HG02973 (cell line): ENCODE results near the gene EPS15.
"Not testable (repeated sequence)": the region's sequence is repeated elsewhere in the genome, so short reads cannot be mapped to it uniquely, and the experiment has no call there.

ENCODE experiments used
- ATAC-seq: cut with Tn5 transposase; IDR thresholded peaks from one replicate; pipeline ENCODE4 v1.9.1; 2021; ENCODE audit warnings: moderate library complexity; ENCODE audit not compliant: unreplicated experiment

Gene EPS15

DNA sequence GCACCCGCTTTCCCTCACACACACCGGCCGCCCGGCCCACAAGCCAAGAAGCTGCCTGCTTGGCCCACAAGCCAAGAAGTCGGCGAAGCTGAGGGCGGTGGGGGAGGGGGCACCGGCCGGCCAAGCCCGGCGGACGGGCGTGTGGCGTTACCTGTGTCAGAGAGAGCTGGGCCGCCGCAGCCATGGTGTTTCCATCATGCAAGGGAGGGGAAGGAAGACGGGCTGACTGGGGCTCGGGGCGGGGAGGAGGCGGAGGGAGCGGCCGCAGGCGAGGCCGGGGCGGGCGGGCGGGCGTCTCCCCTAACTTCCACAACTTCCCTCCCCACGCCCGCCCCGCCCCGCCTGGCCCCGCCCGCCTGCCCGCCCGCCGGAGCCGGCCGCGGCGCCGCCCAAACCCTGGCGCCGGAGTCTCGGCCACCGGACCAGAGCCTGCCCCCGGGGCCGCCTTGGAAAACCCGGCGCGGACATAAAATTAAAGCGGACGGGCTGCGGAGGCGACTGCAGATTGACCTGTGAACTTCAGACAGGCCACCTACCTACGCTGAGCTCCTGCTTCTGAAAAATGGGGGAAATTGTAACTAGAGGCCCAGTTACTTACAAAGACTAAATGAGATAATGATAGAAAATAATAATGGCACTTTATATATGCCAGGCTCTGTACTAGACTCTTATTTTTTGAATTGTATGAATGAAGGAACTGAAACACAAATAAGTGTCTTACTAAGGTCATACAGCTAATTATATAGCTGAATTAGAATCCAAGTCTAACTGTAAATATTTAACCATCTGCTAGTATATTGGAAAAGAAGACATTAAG lies at the start of gene EPS15:
Gene EPS15 (minus strand): TSS at position 219 of the 817 bp plus-strand sequence. CDS start 35 bp downstream, at position 184.
- ATAC-seq, result peak; percentile 47

DNA sequence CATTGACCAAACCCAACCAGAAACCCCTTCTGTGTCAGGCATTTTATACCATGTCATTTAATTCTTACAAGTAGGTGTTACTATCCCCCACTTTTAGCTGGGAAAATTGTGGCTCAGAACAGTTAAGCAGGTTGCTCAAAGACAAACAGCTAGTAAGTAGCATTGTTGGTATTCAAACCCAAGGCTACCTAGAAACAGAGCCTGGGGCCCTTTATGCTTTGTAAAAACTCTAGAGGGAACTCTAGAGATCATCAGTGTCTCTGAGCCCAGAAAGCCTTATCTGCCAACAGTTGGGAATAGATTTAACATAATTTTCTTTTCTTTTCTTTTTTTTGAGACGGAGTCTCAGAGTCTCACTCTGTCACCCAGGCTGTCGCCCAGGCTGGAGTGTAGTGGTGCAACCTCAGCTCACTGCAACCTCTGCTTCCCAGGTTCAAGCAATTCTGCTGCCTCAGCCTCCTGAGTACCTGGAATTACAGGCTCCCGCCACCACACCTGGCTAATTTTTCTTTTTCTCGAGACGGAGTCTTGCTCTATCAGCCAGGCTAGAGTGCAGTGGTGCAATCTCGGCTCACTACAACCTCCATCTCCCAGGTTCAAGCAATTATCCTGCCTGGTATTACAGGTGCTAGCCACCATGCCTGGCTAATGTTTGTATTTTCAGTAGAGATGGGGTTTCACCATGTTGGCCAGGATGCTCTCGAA lies 49.3 kb upstream of the EPS15 start:
- no peak for ATAC-seq

GRCh38 chr1:51567653-51568052 lies 48.6 kb upstream of the EPS15 start:
- no peak for ATAC-seq

- ATAC-seq, result no peak
Measured at GRCh38 chr1:51566260-51566659, 47.2 kb upstream of the EPS15 start.

- ATAC-seq, result no peak
Measured at GRCh38 chr1:51565009-51565408, 45.9 kb upstream of the EPS15 start.

GRCh38 chr1:51564124-51564523 lies 45.1 kb upstream of the EPS15 start:
- no peak for ATAC-seq

DNA sequence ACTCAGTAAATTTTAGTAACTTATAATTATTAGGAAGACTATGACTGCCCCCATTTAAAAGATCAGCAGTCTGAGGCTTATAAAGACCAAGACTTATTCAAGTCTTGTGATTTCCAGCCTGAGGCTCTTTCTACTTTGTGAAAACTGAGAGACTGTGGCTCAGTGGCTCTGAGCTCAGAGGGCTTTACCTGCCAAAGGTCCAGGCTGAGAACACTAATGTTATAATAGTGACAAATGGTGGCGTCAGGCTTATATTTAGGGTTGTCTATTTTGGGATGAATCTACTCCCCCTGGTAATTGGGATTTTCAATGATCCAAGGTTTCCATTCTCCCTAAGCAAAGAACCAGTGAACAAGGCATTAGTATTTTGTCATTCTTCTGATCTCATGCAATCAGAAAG lies 42.6 kb upstream of the EPS15 start:
- no peak for ATAC-seq

DNA sequence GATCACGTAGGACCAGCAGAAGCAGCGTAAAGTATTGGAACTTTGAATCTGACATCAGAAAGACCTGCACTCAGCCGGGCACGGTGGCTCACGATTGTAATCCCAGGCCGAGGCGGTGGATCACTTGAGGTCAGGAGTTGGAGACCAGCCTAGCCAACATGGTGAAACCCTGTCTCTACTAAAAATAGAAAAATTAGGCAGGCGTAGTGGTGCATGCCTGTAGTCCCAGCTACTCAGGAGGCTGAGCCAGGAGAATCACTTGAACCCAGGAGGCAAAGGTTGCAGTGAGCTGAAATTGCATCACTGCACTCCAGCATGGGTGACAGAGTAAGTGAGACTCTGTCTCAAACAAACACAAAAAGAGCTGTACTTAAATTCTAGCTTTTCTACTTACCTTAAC lies 41.8 kb upstream of the EPS15 start:
- not testable (repeated sequence) for ATAC-seq

GRCh38 chr1:51560034-51560433 lies 41.0 kb upstream of the EPS15 start:
- ATAC-seq, result no peak

DNA sequence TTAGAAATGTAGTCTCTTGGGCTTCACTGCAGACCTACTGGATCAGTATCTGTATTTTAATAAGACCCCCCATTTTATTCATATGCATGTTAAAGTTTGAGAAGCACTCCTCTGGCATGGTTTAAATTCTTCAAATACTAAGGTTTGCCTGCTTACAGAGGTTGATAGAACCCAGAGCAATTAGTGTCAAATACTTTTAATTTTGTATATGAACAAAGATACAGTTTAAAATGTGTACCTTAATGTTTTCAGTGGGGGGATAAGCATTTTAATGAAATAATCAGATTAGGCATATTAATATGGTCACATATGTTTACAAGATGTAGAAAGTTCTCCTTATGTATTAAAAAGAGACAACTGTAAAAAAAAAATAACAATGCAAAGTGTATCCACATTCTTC lies 40.4 kb upstream of the EPS15 start:
- no peak for ATAC-seq

- ATAC-seq, result no peak
Measured at GRCh38 chr1:51559064-51559500, 40.0 kb upstream of the EPS15 start.

- ATAC-seq, result no peak
Measured at GRCh38 chr1:51558375-51558924, 39.4 kb upstream of the EPS15 start.

DNA sequence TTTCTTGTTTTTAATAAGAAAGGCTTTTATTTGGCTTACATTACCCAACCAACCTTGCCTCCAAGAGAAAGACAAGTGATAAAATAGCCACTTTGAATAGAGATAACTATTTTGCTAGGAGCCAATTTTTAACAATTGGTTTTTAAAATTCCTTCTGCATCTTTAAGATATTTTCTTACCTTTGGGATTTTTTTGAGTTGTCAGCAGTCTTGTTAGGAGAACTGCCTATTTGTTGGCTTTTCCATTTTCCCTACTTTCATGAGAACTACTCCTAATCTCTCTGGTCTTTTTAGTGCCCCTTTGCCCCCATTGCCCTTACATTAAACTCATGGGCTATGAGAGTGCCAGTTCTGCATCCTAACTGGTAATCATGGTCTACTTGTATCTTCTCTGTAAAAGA lies 38.1 kb upstream of the EPS15 start:
- no peak for ATAC-seq

DNA sequence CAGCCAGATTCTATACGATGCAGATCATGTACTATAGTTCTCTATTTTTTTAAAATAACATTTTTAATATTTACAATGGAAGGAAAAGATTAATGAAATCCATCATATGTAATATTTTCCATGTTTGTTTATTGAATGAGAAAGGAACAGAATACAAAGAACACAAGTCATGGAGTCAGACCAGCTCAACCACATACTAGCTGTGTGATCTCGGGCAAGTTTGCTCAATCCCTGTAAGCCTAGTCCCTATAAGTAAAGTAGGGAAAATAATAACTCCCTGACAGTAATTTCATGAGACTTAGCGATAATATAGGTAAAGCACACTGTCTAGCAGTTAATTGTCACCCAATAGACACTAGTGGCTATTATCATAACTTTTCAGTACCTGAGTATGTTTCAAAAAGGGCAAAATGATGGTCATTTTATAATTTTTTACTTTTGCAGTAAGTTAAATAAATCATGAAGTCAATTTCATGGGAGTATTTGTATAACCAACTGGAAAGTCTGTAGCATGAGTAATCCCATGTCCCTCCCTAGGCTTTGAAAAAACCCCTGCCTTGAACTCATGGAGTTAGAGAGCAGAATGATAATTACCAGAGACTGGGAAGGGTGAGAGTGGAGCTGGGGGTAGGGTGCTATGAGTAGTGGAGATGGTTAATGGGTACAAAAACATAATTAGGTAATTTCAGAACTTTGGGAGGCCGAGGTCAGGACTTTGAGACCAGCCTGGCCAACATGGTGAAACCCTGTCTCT lies 37.0 kb upstream of the EPS15 start:
- no peak for ATAC-seq

DNA sequence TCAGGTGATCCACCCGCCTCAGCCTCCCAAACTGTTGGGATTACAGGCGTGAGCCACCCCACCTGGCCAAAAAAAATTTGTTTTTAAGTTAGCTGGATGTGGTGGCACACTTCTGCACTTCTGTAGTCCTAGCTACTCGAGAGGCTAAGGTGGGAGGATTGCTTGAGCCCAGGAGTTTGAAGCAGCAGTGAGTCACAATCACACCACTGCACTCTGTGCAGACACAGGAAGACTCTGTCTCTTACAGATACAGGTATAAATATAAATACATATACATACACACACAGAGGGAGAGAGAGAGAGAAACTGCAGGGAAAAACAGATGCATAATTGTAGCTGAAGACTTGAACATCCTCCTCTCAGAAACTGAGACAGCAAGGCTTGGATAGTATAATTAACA lies 34.8 kb upstream of the EPS15 start:
- ATAC-seq, result no peak

DNA sequence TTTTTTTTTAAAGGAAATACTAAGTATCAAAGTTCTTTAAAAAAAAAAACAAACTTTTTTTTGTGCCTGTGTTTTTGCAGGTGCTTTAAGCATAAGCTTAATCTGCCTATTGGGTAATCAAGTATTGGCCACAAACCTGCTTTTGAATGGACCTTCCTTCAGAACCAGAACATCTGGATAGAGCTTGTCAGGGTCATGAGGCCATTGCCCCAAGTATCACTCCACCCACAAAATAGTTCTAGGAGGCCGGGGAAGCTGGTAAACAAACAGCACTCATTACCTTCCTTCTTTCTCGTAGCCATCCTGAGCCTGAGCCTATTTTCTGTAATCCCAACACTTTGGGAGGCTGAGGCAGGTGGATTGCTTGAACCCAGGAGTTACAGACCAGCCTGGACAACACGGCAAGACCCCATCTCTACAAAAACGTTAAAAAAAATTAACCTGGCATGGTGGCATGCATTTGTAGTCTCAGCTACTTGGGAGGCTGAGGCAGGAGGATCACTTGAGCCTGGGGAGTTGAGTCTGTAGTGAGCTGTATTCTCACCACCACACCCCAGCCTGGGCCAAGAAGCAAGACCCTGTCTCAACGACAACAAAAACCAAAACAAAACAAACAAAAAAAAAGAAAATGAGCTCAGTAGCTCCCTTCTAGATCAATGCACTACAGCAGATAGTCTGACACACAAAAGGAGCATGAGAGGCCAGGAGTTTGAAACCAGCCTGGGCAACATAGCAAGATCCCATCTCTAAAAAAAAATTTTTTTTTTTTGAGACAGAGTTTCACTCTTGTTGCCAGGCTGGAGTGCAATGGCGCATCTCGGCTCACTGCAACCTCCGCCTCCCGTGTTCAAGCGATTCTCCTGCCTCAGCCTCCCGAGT lies 34.1 kb upstream of the EPS15 start:
- no peak for ATAC-seq

DNA sequence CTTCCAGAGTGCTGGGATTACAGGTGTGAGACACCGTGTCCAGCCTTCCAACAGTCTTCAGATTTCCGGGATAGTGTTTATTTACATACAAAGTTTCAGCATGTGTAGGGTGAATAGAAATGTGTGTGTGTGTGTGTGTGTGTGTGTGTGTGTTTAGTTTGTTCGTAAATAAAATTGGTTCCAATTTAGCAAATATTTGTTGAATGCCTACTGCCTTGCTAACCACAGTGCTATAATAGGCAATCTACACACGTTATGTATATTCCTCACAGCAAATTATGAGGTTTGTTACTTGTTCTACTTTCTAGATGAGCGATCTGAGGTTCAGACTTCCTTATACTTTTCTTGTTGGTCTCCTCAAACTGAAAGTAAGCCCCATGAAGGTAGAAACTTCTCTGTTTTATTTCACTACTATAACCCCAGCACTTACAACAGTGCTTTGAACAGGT lies 32.8 kb upstream of the EPS15 start:
- no peak for ATAC-seq

- ATAC-seq, result no peak
Measured at GRCh38 chr1:51551081-51551480, 32.0 kb upstream of the EPS15 start.

GRCh38 chr1:51549901-51550300 lies 30.8 kb upstream of the EPS15 start:
- ATAC-seq, result no peak

DNA sequence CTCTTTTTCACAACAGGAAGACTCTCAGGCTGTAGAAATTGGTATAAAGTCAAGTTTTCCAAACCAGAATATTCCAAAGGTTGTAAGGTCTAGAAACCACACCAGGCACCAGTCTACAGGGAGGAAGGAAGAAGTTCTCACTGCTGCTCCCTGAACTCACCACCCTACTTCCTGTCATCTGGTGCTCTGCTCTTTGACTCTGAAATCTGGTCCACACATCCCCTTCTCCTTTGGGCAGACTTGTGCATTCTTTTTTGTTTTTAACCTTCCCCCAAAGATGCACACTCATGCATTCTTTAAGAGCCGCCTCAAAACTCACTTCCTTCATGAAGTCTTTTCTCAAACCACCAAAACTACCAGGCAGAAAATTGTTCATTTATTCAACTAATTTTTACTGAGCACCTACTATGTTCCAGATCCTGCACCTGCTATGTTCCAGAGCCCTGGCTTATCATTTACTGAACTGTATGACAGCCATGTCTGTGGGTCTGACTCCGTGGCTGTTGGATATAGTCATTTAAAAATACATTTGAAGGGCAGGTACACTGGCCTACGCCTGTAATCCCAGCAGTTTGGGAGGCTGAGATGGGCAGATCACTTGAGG lies 30.1 kb upstream of the EPS15 start:
- ATAC-seq, result no peak
